HG03097 (cell line): ENCODE data around the gene MYOG.

Source experiments
- ATAC-seq: cut with Tn5 transposase; IDR thresholded peaks from one replicate; pipeline ENCODE4 v1.9.1; 2021; ENCODE audit not compliant: unreplicated experiment, low FRiP score

The MYOG gene

GRCh38 chr1:203117611-203118575, 32.1 kb upstream of the MYOG start:
- ATAC-seq = no peak

- no peak for ATAC-seq
These were observed 30.4 kb upstream of the MYOG start for GRCh38 chr1:203116091-203116820.

- ATAC-seq = no peak
These were observed 28.4 kb upstream of the MYOG start for GRCh38 chr1:203114202-203114601.

GRCh38 chr1:203113308-203113707, 27.5 kb upstream of the MYOG start:
- ATAC-seq = no peak

GRCh38 chr1:203112475-203112874, 26.7 kb upstream of the MYOG start:
- ATAC-seq = no peak

GRCh38 chr1:203104789-203105390, 19.1 kb upstream of the MYOG start:
- ATAC-seq = no peak

- ATAC-seq = no peak
These were observed 18.1 kb upstream of the MYOG start for GRCh38 chr1:203103829-203104495.

- no peak for ATAC-seq
These were observed 17.4 kb upstream of the MYOG start for GRCh38 chr1:203103216-203103615.

- no peak for ATAC-seq
These were observed 16.2 kb upstream of the MYOG start for GRCh38 chr1:203101813-203102634.

GRCh38 chr1:203100516-203100869, 14.7 kb upstream of the MYOG start:
- ATAC-seq = no peak

GRCh38 chr1:203099805-203100515, 14.1 kb upstream of the MYOG start:
- ATAC-seq = no peak

GRCh38 chr1:203098914-203099520, 13.2 kb upstream of the MYOG start:
- no peak for ATAC-seq

- ATAC-seq = no peak
These were observed 12.6 kb upstream of the MYOG start for GRCh38 chr1:203098445-203098844.

GRCh38 chr1:203097001-203097400, 11.2 kb upstream of the MYOG start:
- no peak for ATAC-seq

- ATAC-seq = no peak
These were observed 10.8 kb upstream of the MYOG start for GRCh38 chr1:203096566-203096965.

- ATAC-seq = no peak
These were observed 9.4 kb upstream of the MYOG start for GRCh38 chr1:203095061-203095690.

GRCh38 chr1:203093754-203094410, 8.1 kb upstream of the MYOG start:
- ATAC-seq = no peak

- no peak for ATAC-seq
These were observed 6.0 kb upstream of the MYOG start for GRCh38 chr1:203091761-203092330.
